SU-DHL-6 (cell line): Measurements from ENCODE around the gene TMEM79.

Experiments used
- H2AFZ ChIP-seq: fragments of 200-600 bp; sonication (generic); 2 replicates; pipeline ENCODE4 v1.6.1; 2014; ENCODE audit warnings: low read depth, mild to moderate bottlenecking, moderate library complexity, mixed read lengths, antibody characterized with exemption, low read length; ENCODE audit not compliant: severe bottlenecking
- H3F3A ChIP-seq: fragments of 200-600 bp; shearing (Covaris generic); 2 replicates; pipeline ENCODE4 v1.6.0; 2016; ENCODE audit warnings: antibody characterized with exemption, mild to moderate bottlenecking; ENCODE audit not compliant: insufficient read depth
- H3K27ac ChIP-seq: fragments of 200-600 bp; sonication (generic); 2 replicates; pipeline ENCODE4 v1.5.1; 2016; ENCODE audit warnings: low read depth, mild to moderate bottlenecking, low read length, moderate library complexity, mixed read lengths
- H3K27me3 ChIP-seq: fragments of 200-600 bp; sonication (generic), shearing (Covaris generic); 2 replicates; pipeline ENCODE4 v1.6.0; 2014; ENCODE audit warnings: mild to moderate bottlenecking, low read length
- H3K36me3 ChIP-seq: fragments of 200-600 bp; sonication (generic); 2 replicates; pipeline ENCODE4 v1.6.1; 2014; ENCODE audit warnings: mild to moderate bottlenecking, low read length, mixed read lengths
- H3K4me2 ChIP-seq: fragments of 300-600, 200-600 bp; shearing (Covaris generic), sonication (generic); 2 replicates; pipeline ENCODE4 v1.6.0; 2014; ENCODE audit warnings: low read length, low read depth, mild to moderate bottlenecking; ENCODE audit not compliant: poor library complexity, severe bottlenecking
- H3K4me3 ChIP-seq: fragments of 200-600 bp; sonication (generic); 2 replicates; pipeline ENCODE4 v1.5.1; 2014; ENCODE audit warnings: antibody characterized with exemption, low read length, mild to moderate bottlenecking, mixed read lengths; ENCODE audit not compliant: insufficient read depth, poor library complexity, severe bottlenecking
- H3K79me2 ChIP-seq: fragments of 200-600 bp; sonication (generic); 2 replicates; pipeline ENCODE4 v1.6.1; 2014; ENCODE audit warnings: mild to moderate bottlenecking, low read length, moderate library complexity; ENCODE audit not compliant: insufficient read depth
- H3K9ac ChIP-seq: fragments of 200-600 bp; sonication (generic); 2 replicates; pipeline ENCODE4 v1.7.0; 2014; ENCODE audit warnings: mild to moderate bottlenecking, low read length
- H3K9me2 ChIP-seq: fragments of 200-600 bp; sonication (generic); replicated peaks from 2 replicates; pipeline ENCODE4 v1.6.1; 2014; ENCODE audit warnings: low read length; ENCODE audit not compliant: insufficient read depth
- H3K9me3 ChIP-seq: fragments of 200-600 bp; sonication (generic); 2 replicates; pipeline ENCODE4 v1.6.1; 2014; ENCODE audit warnings: low read length, mixed read lengths; ENCODE audit not compliant: insufficient read depth
- H4K20me1 ChIP-seq: fragments of 200-600 bp; sonication (generic); 2 replicates; pipeline ENCODE4 v1.6.1; 2014; ENCODE audit warnings: low read depth, mild to moderate bottlenecking, antibody characterized with exemption, low read length, moderate library complexity, mixed read lengths
- CTCF ChIP-seq: fragments of 200-600 bp; sonication (generic); IDR thresholded peaks from one replicate; pipeline ENCODE4 v1.5.1; 2017; ENCODE audit warnings: antibody characterized with exemption, mild to moderate bottlenecking, low read length, moderate library complexity; ENCODE audit not compliant: insufficient read depth, poor library complexity, severe bottlenecking
- EZH2phosphoT487 ChIP-seq: fragments of 200-600 bp; sonication (generic), shearing (Covaris generic); conservative IDR thresholded peaks from 2 replicates; pipeline ENCODE4 v1.6.1; 2018; ENCODE audit warnings: mild to moderate bottlenecking, antibody characterized with exemption, low read length, moderate library complexity, mixed read lengths

The TMEM79 gene

GRCh38 chr1:156249593-156249992, 34.5 kb upstream of the TMEM79 start:
- H2AFZ ChIP-seq, result no peak overlapping the region
- H3K27ac ChIP-seq, result no peak overlapping the region
- H3K9me3 ChIP-seq, result no peaks in the 10 kb centered on the region
- TF ChIP-seq CTCF (no peak), EZH2phosphoT487 (no peak)
- H3K9me2 ChIP-seq, result no peaks in the 10 kb centered on the region
- no peaks in the 10 kb centered on the region for H3K36me3 ChIP-seq
- no peaks in the 10 kb centered on the region for H3K79me2 ChIP-seq
- no peak overlapping the region for H3K4me3 ChIP-seq
- no peak overlapping the region for H3K9ac ChIP-seq
- no peaks in the 10 kb centered on the region for H3F3A ChIP-seq
- no peak overlapping the region for H3K4me2 ChIP-seq
- H3K27me3 ChIP-seq, result no peaks in the 10 kb centered on the region
- H4K20me1 ChIP-seq, result no peaks in the 10 kb centered on the region

DNA sequence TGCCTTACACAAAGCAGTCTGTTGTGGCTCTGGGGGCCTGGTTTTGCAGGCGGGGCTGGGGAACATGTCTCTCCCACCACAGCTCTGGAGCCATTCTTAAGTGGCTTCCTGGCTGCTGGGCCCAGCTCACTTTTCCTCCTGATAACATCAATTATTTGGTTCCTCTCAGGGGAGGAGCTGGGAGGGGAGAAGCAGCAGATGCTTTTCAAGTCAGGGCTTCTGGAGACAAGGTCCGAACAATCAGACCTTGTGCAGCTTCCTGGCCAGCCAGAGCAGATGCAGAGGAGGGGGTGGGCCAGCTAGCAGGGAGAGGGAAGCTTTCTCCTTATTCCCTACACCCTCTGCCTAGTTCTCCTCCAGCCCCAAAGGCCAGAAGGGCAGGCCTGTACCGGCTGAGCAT, 32.6 kb upstream of the TMEM79 start:
- H3K9ac ChIP-seq, result no peak overlapping the region
- no peak overlapping the region for H3K4me2 ChIP-seq
- H3K27me3 ChIP-seq, result no peaks in the 10 kb centered on the region
- no peak overlapping the region for H3K27ac ChIP-seq
- H2AFZ ChIP-seq, result no peak overlapping the region
- no peaks in the 10 kb centered on the region for H3K36me3 ChIP-seq
- H3K9me2 ChIP-seq, result no peaks in the 10 kb centered on the region
- no peaks in the 10 kb centered on the region for H3K79me2 ChIP-seq
- H3K4me3 ChIP-seq, result no peak overlapping the region
- H3F3A ChIP-seq, result no peaks in the 10 kb centered on the region
- TF ChIP-seq EZH2phosphoT487 (no peak), CTCF (no peak)
- no peaks in the 10 kb centered on the region for H4K20me1 ChIP-seq
- no peaks in the 10 kb centered on the region for H3K9me3 ChIP-seq

DNA sequence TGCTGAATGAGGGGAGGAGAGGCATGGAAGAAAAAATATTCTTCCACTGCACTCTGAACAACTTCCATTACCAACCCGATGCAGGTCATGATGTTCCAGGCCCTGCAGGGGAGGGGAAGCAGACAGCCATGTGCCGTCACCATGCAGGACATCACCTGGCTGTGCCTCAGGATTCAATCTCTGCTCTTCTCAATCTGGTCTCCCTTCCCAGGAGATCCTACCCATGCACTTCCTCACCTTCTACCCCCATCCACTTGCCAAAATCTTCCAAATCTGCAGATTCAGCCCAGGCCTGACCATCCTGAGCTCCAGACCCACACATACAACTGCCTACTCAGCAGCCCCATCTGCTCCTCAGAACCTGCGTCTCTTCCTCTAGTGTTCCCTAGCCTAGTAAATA, 30.5 kb upstream of the TMEM79 start:
- Histone ChIP-seq H3K4me2 (no peak overlapping the region), H3K9me2 (no peaks in the 10 kb centered on the region), H3K27me3 (no peaks in the 10 kb centered on the region), H3K9me3 (no peaks in the 10 kb centered on the region), H3K36me3 (no peaks in the 10 kb centered on the region), H3K4me3 (no peak overlapping the region), H3K9ac (no peak overlapping the region), H2AFZ (no peak overlapping the region), H3K27ac (no peak overlapping the region), H3F3A (no peaks in the 10 kb centered on the region), H3K79me2 (no peaks in the 10 kb centered on the region), H4K20me1 (no peaks in the 10 kb centered on the region)
- no peak for TF ChIP-seq EZH2phosphoT487
- no peak for TF ChIP-seq CTCF

GRCh38 chr1:156257711-156258110, 26.4 kb upstream of the TMEM79 start:
- no peaks in the 10 kb centered on the region for H4K20me1 ChIP-seq
- no peak overlapping the region for H2AFZ ChIP-seq
- H3K27ac ChIP-seq, result no peak overlapping the region
- TF ChIP-seq EZH2phosphoT487, result no peak
- no peak for TF ChIP-seq CTCF
- H3K9me2 ChIP-seq, result no peaks in the 10 kb centered on the region
- H3K27me3 ChIP-seq, result no peaks in the 10 kb centered on the region
- no peak overlapping the region for H3K4me3 ChIP-seq
- no peaks in the 10 kb centered on the region for H3K9me3 ChIP-seq
- H3K79me2 ChIP-seq, result no peaks in the 10 kb centered on the region
- no peak overlapping the region for H3K4me2 ChIP-seq
- no peak overlapping the region for H3K9ac ChIP-seq
- H3F3A ChIP-seq, result no peaks in the 10 kb centered on the region
- H3K36me3 ChIP-seq, result peaks cover 20% of the 10 kb centered on the region; the same call in 1 of the 2 replicates
